GM21526 (cell line): Measurements from ENCODE around the gene PIK3R4.

Source experiments
- ATAC-seq: cut with Tn5 transposase; IDR thresholded peaks from one replicate; pipeline ENCODE4 v1.9.1; 2021; ENCODE audit warnings: moderate library complexity; ENCODE audit not compliant: unreplicated experiment, low FRiP score

Gene PIK3R4

DNA sequence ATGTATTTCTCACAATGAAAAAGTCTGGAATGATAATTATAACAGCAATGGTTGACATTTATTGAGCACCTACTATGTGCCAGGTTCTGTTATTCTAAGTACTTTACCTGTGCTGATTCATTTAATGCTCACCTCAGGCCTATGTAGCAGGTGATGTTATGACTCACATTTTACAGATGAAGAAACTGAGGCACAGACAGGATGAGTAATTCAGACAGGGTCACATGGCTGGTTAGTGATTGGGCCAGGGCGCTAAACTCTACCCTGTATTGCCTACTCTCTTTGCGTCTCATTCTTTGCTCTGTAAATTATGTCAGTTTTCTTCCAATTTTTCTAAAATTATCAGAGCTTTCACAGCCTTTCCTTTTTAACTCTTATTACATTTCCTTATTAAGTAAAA is 98.3 kb downstream of the PIK3R4 start:
- no peak for ATAC-seq

DNA sequence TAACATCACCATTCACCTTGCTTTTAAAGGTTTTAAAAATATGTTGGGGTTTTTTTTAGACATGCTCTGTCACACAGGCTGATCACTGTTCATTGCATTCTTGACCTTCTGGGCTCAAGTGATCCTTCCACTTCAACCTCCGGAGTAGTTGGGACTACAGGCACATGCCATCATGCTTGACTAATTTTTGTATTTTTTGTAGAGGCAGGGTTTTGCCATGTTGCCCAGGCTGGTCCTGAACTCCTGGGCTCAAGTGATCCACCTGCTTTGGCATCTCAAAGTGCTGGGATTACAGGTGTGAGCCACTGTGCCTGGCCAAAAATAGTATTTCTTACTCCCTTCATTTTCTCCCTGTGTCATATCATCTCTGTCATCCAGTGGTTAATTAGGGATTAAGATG is 101.4 kb downstream of the PIK3R4 start:
- no peak for ATAC-seq

DNA sequence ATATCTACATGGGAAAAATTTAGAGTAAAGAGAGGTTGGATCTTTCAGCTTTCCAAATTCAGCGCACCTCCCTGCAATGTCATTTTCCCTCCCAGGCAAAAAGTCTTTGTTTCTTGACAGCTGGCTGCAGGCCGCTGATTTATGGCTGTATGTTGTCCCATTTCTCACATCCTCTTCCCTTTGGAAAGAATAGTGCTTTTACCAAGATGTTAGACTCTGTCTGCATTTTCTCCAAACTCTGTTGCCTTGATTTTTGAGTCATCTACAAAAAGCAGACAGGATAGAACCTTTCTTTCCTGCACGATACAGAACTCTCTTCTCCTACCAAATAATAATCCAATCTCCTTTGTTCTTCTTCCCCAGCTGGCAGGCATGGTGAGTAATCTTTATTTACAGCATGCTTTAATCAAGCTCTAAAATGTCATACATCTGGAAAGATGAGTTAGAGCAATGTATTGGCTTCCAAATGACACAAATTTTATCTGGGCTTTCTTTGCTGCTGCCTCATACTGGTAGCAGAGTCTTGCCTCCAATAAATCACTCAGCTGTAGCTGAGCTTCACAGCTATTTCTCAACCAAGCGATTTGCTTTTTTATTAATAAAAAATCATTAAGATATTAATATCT is 101.9 kb downstream of the PIK3R4 start:
- no peak for ATAC-seq

DNA sequence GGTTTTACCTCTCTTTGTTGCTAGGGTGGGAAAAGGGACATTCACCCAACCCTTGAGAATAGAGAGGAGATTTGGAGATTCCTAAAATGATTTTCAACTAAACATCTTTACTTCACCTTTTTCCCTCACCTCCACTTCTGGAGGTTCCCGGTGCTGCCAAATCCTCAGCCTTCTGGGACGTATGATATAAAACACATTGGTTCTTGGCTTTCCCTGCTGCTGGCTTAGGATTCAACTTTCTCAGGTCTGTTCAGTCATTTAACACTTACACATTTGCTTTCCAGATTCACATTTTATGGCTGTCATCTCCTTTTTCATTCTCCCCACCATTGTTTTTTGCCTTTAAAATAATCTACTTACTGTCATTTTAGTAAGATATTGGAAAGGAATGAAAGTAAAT is 106.6 kb downstream of the PIK3R4 start:
- ATAC-seq: no peak

DNA sequence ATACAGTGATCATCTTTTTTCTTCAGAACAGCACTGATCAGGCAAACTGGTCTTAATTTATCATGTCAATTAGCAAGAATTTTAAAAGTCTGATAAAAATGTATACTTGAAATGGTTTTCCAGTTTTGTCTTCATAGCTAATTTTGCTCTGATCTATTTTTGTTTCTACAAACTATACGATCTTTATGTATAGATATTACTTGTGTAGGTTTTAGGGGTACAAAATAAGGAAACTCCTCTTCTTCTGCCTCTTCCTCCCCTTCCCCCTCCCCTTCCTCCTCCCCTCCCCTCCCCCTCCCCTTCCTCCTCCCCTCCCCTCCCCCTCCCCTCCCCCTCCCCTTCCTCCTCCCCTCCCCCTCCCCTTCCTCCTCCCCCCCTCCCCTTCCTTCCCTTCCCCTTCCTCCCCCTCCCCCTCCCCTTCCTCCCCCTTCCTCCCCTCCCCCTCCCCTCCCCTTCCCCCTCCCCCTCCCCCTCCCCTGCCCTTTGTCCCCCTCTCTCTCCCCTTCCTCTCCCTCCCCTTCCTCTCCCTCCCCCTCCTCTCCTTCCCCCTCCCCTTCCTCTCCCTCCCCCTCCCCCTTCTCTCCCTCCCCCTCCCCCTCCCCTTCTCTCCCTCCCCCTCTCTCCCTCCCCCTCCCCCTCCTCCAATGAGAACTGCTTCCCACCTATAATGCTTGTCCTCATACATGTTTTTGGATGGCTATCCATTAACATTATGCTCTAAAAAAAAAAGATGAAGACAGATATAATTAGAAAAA is 110.0 kb downstream of the PIK3R4 start:
- ATAC-seq: no peak

DNA sequence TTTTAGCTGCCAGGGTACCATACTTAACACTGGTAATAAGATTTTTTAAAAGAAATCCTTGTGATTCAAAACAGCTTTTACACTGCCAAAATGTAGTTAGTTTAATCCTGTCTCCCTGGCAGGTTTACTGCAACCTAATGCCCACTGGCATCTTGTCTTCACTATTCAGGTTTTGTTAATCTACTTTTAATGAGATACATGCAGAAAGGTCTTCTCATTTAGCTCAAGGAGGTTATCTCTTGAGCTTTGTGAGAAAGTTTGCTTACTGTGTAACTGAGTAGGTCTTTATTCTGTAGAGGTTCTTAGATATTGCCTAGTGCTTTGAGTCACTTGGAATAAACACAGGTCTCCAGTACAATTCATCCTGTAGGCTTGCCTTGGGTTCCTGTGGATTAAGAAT is 110.7 kb downstream of the PIK3R4 start:
- no peak for ATAC-seq

DNA sequence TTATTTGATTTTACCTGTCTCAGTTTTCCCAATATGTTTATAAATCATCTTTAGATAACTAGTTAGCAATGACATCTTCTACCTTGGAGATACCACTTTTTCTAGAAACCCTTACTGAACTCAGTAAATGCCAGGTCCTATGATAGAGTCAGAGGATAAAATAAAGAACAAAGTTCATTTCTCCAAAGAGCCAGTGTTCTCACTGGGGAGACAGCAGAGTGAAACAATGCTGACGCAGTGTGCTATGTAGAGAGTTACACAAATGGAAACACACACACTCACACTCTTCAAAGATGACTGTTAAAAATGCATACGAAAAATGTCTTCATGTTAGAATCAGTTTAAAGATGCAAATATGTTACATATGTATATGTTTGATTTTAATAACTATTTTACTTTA is 111.3 kb downstream of the PIK3R4 start:
- no peak for ATAC-seq
